OCI-LY7 (cell line): Measurements from ENCODE around the gene MRC1. TPM values are rescaled to one million over a fixed set of nuclear protein-coding genes. Genes with fewer than 3 reads are reported as not detected.
"Not testable (repeated sequence)": the region's sequence is repeated elsewhere in the genome, so short reads cannot be mapped to it uniquely, and the experiment has no call there.

Experiments used
- BruUV-seq: library from RNA; stranded (reverse); fragments of 400-500 nt; replicated peaks from 2 replicates; lab custom pipeline; 2021; lab: Mats Ljungman, UMichigan
- CTCF ChIA-PET: fragments of 300-600 bp; sonication (Branson Sonifier 250); formaldehyde crosslinking; loops from one replicate; lab custom pipeline; 2022; ENCODE audit warnings: antibody characterized with exemption; ENCODE audit not compliant: unreplicated experiment; lab: Charles Lee
- POLR2A ChIA-PET: fragments of 300-600 bp; sonication (Branson Sonifier 250); formaldehyde crosslinking; loops from one replicate; lab custom pipeline; 2022; ENCODE audit warnings: antibody characterized with exemption; lab: Charles Lee
- DNase-seq: peaks from one replicate; pipeline ENCODE4 v3.0.0-alpha.2; 2015; ENCODE audit warnings: low spot score
- H2AFZ ChIP-seq: fragments of 200-600 bp; sonication (generic), shearing (Covaris generic); 2 replicates; pipeline ENCODE4 v1.6.1; 2014; ENCODE audit warnings: mild to moderate bottlenecking, antibody characterized with exemption, low read length, moderate library complexity
- H3K27ac ChIP-seq: fragments of 200-600 bp; sonication (generic); 2 replicates; pipeline ENCODE4 v1.5.1; 2014; ENCODE audit warnings: mixed run types, low read depth, mild to moderate bottlenecking, moderate library complexity, low read length, inconsistent platforms; ENCODE audit not compliant: poor library complexity, severe bottlenecking
- H3K36me3 ChIP-seq: fragments of 200-600 bp; sonication (generic); 2 replicates; pipeline ENCODE4 v1.6.1; 2014; ENCODE audit warnings: mild to moderate bottlenecking, antibody characterized with exemption, low read length, moderate library complexity, mixed read lengths; ENCODE audit not compliant: insufficient read depth
- H3K4me1 ChIP-seq: fragments of 200-600 bp; sonication (generic); 2 replicates; pipeline ENCODE4 v1.5.1; 2014; ENCODE audit warnings: mild to moderate bottlenecking, low read length; ENCODE audit not compliant: insufficient read depth, poor library complexity, severe bottlenecking
- H3K4me2 ChIP-seq: fragments of 200-600 bp; sonication (generic); 2 replicates; pipeline ENCODE4 v1.6.1; 2014; ENCODE audit warnings: mild to moderate bottlenecking, low read length
- H3K4me3 ChIP-seq: fragments of 200-600 bp; sonication (generic); 2 replicates; pipeline ENCODE4 v1.5.1; 2014; ENCODE audit warnings: mild to moderate bottlenecking, low read depth, low read length; ENCODE audit not compliant: poor library complexity, severe bottlenecking
- H3K79me2 ChIP-seq: fragments of 200-600 bp; sonication (generic); 2 replicates; pipeline ENCODE4 v1.6.1; 2016; ENCODE audit warnings: low read depth, mild to moderate bottlenecking, low read length, moderate library complexity, mixed read lengths; ENCODE audit not compliant: insufficient read depth
- H3K9me2 ChIP-seq: fragments of 200-600 bp; sonication (generic); 2 replicates; pipeline ENCODE4 v1.6.1; 2016; ENCODE audit warnings: mild to moderate bottlenecking, low read length, mixed read lengths; ENCODE audit not compliant: insufficient read depth
- H3K9me3 ChIP-seq: fragments of 200-600 bp; sonication (generic); 2 replicates; pipeline ENCODE4 v1.6.1; 2014; ENCODE audit warnings: mild to moderate bottlenecking, mixed run types, low read length, mixed read lengths
- H4K20me1 ChIP-seq: fragments of 200-600 bp; sonication (generic); 2 replicates; pipeline ENCODE4 v1.6.1; 2014; ENCODE audit warnings: mild to moderate bottlenecking, antibody characterized with exemption, low read length, moderate library complexity, mixed read lengths; ENCODE audit not compliant: insufficient read depth
- EZH2phosphoT487 ChIP-seq: fragments of 200-600 bp; sonication (generic); IDR thresholded peaks from 2 replicates; pipeline ENCODE4 v1.6.1; 2018; ENCODE audit warnings: low read depth, borderline replicate concordance, mild to moderate bottlenecking, mixed run types, antibody characterized with exemption, low read length, moderate library complexity, mixed read lengths
- intact Hi-C: fragments of 100-400 bp; cut with micrococcal nuclease; formaldehyde crosslinking; loops from one replicate; pipeline ENCODE4 v1.10.0; 2022; ENCODE audit not compliant: unreplicated experiment
- total RNA-seq, 2 experiments: library from RNA; depleted of rRNA in 1 of 2; stranded (reverse); fragments of >200 nt in 1 of 2; shearing (Covaris generic) in 1 of 2; gene quantifications; 2 replicates each; pipeline ENCODE4 v1.2.3, GENCODE V29; 2014 to 2022
- TF ChIP-seq, protein P1 (sequence below): fragments of 200-600 bp; sonication (generic); conservative IDR thresholded peaks from 2 replicates; pipeline ENCODE4 v1.5.1; 2014; ENCODE audit warnings: mild to moderate bottlenecking, antibody characterized with exemption, low read length, moderate library complexity, mixed read lengths

The MRC1 gene
- total RNA-seq, 2 experiments from 2014 or later, result not detected

- BruUV-seq, result no TSS peak
- Histone ChIP-seq H3K79me2 (no peaks in the 10 kb centered on the region), H4K20me1 (no peaks in the 10 kb centered on the region), H3K4me3 (no peak within 1 kb of the TSS), H3K9me3 (no peaks in the 10 kb centered on the region), H2AFZ (no peak within 1 kb of the TSS), H3K27ac (no peak within 1 kb of the TSS), H3K4me2 (no peak within 1 kb of the TSS), H3K36me3 (no peaks in the 10 kb centered on the region), H3K9me2 (no peaks in the 10 kb centered on the region), H3K4me1 (no peaks in the 10 kb centered on the region)
- no peak for DNase-seq
- intact Hi-C loops, result no loop called here
- ChIA-PET POLR2A (interaction anchor here (0.7 kb wide), 1 partner anchor 292 kb away, joined by 3 read pairs; no protein-coding TSS in a partner anchor), CTCF (no interaction called here)
- TF ChIP-seq, protein P1, sequence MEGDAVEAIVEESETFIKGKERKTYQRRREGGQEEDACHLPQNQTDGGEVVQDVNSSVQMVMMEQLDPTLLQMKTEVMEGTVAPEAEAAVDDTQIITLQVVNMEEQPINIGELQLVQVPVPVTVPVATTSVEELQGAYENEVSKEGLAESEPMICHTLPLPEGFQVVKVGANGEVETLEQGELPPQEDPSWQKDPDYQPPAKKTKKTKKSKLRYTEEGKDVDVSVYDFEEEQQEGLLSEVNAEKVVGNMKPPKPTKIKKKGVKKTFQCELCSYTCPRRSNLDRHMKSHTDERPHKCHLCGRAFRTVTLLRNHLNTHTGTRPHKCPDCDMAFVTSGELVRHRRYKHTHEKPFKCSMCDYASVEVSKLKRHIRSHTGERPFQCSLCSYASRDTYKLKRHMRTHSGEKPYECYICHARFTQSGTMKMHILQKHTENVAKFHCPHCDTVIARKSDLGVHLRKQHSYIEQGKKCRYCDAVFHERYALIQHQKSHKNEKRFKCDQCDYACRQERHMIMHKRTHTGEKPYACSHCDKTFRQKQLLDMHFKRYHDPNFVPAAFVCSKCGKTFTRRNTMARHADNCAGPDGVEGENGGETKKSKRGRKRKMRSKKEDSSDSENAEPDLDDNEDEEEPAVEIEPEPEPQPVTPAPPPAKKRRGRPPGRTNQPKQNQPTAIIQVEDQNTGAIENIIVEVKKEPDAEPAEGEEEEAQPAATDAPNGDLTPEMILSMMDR, result no peak
These were observed 142.8 kb downstream of the MRC1 start, which contains the start of gene SLC39A12 for GRCh38 chr10:17951868-17952371. Gene SLC39A12, plus strand, starts transcription at chr10:17951918. Its CDS starts 1,359 bp downstream, at chr10:17953277.

DNA sequence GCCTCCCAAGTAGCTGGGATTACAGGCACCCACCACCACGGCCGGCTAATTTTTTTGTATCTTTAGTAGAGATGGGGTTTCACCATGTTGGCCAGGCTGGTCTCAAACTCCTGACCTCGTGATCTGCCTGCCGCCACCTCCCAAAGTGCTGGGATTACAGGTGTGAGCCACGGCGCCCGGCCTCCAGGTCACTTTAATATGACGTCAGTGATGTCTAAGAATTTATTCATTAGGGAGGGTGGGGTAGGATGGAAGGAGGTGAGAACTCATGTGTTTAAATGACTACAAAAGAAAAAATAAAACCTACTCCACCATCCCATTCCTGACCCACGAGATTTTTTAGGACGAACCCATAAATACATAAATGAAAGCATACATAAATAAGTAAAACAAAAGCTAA, 145.2 kb downstream of the MRC1 start:
- H3K27ac ChIP-seq, H4K20me1 ChIP-seq, H3K4me3 ChIP-seq, DNase-seq, H3K4me1 ChIP-seq, H3K36me3 ChIP-seq, H3K4me2 ChIP-seq, CTCF ChIA-PET, H3K9me3 ChIP-seq, intact Hi-C loops, H3K9me2 ChIP-seq, BruUV-seq, H3K79me2 ChIP-seq, H2AFZ ChIP-seq: not testable (repeated sequence)
- POLR2A ChIA-PET, result interaction anchor here (0.6 kb wide), 1 partner anchor 292 kb away, joined by 3 read pairs; no protein-coding TSS in a partner anchor

GRCh38 chr10:17954861-17955260, 145.7 kb downstream of the MRC1 start:
- no peak overlapping the region for H3K27ac ChIP-seq
- ChIA-PET CTCF (no interaction called here), POLR2A (interaction anchor here (0.5 to 0.6 kb wide), 2 partner anchors 293 to 1752 kb away, joined by 3 read pairs; no protein-coding TSS in a partner anchor)
- H3K36me3 ChIP-seq, result no peaks in the 10 kb centered on the region
- no peak for DNase-seq
- H3K79me2 ChIP-seq, result no peaks in the 10 kb centered on the region
- no peaks in the 10 kb centered on the region for H3K9me2 ChIP-seq
- BruUV-seq, result no TSS peak
- H4K20me1 ChIP-seq, result no peaks in the 10 kb centered on the region
- H3K4me2 ChIP-seq, result no peak overlapping the region
- no peaks in the 10 kb centered on the region for H3K9me3 ChIP-seq
- no peak overlapping the region for H2AFZ ChIP-seq
- no peak overlapping the region for H3K4me3 ChIP-seq
- H3K4me1 ChIP-seq, result no peaks in the 10 kb centered on the region
- intact Hi-C loops, result no loop called here
- TF ChIP-seq, protein P1, result no peak
- TF ChIP-seq EZH2phosphoT487, result no peak
